Uterus (tissue), 2 donors: ENCODE data around the gene ISX.

Experiments used
- CTCF ChIP-seq, 4 experiments: fragments of 200-600 bp in 2 of 4; fragments of 450-650 bp in 2 of 4; sonication (generic) in 2 of 4; IDR thresholded peaks; one replicate each; pipeline ENCODE4 v1.5.1; 2016 to 2019; ENCODE audit warnings: antibody characterized with exemption in 4 of 4, mild to moderate bottlenecking in 2 of 4, moderate library complexity in 1 of 4
- POLR2A ChIP-seq, 2 donors: fragments of 450-650 bp; IDR thresholded peaks; one replicate each; pipeline ENCODE4 v1.6.1; 2016; ENCODE audit warnings: antibody characterized with exemption in 2 of 2, mild to moderate bottlenecking in 1 of 2, moderate library complexity in 1 of 2

- TF ChIP-seq CTCF (IDR thresholded peaks at IDR 0.05), result no peak
- no peak for TF ChIP-seq POLR2A (IDR thresholded peaks at IDR 0.05)
These were observed 22.6 kb upstream of the ISX start for GRCh38 chr22:35043252-35043933.
